A549 (cell line): ENCODE results near the gene WIPF3. TPM values are rescaled to one million over a fixed set of nuclear protein-coding genes. Genes with fewer than 3 reads are reported as not detected.
A peak's percentile ranks its signal among the peaks of the same experiment; 100 is the strongest.

Experiments used
- ATAC-seq, 2 experiments: fragments of 200-7000 bp in 1 of 2; fragments of >200 bp in 1 of 2; cut with Nextera tagmentation in 1 of 2; cut with Tn5 transposase in 1 of 2; 3 replicates each; pipeline versions ENCODE4 v1.8.0 to v1.9.1; 2018 to 2020; ENCODE audit warnings: mild to moderate bottlenecking in 1 of 2, moderate library complexity in 1 of 2
- CTCF ChIA-PET: fragments of 300-600 bp; sonication (Branson Sonifier 250); formaldehyde crosslinking; extraction: SDS; loops from one replicate; lab custom pipeline; 2021; ENCODE audit warnings: antibody characterized with exemption, inconsistent platforms; lab: Yijun Ruan, JAX
- POLR2A ChIA-PET: fragments of 350-600 bp; formaldehyde crosslinking; extraction: SDS; loops from one replicate; lab custom pipeline; 2021; ENCODE audit warnings: antibody characterized with exemption, inconsistent platforms; lab: Yijun Ruan, JAX
- DNase-seq, 2 experiments: peaks; one replicate each; pipeline versions ENCODE4 v3.0.0 to v3.0.0-alpha.2; 2011 to 2016; ENCODE audit warnings: low read depth in 1 of 2, low spot score in 1 of 2
- FAIRE-seq: peaks from 2 replicates; lab custom pipeline; 2011; peaks lifted over from hg19 to GRCh38; lab: Jason Lieb, UNC
- H3K27ac ChIP-seq, 2 experiments: fragments of >200 bp; sonication (Bioruptor Twin); formaldehyde crosslinking; 3 replicates each; pipeline ENCODE4 v1.5.1; 2016 to 2017
- H3K4me1 ChIP-seq: fragments of >200 bp; sonication (Bioruptor Twin); formaldehyde crosslinking; 3 replicates; pipeline ENCODE4 v1.6.1; 2016
- H3K4me2 ChIP-seq: fragments of >200 bp; sonication (Bioruptor Twin); formaldehyde crosslinking; 3 replicates; pipeline ENCODE4 v1.6.1; 2016
- H3K4me3 ChIP-seq: fragments of >200 bp; sonication (Bioruptor Twin); formaldehyde crosslinking; 3 replicates; pipeline ENCODE4 v1.5.1; 2016
- H3K9me3 ChIP-seq: fragments of >200 bp; sonication (Bioruptor Twin); formaldehyde crosslinking; 3 replicates; pipeline ENCODE4 v1.6.1; 2016
- BCL3 ChIP-seq: fragments of >200 bp; sonication (Bioruptor Twin); formaldehyde crosslinking; IDR thresholded peaks from 3 replicates; pipeline ENCODE4 v1.6.1; 2016
- BHLHE40 ChIP-seq: IDR thresholded peaks from 2 replicates; pipeline ENCODE4 v1.6.1; 2012; ENCODE audit warnings: low read depth, low read length, inconsistent platforms
- CBX2 ChIP-seq: fragments of 200-600 bp; sonication (generic); IDR thresholded peaks from 2 replicates; pipeline ENCODE4 v1.6.1; 2016; ENCODE audit warnings: low read depth, mild to moderate bottlenecking, borderline replicate concordance
- CEBPB ChIP-seq, 2 experiments: fragments of >200 bp in 1 of 2; sonication (Bioruptor Twin) in 1 of 2; formaldehyde crosslinking in 1 of 2; IDR thresholded peaks; 2 replicates each; pipeline ENCODE4 v1.6.1; 2012 to 2016
- CHD2 ChIP-seq: fragments of 150-350 bp; IDR thresholded peaks from 2 replicates; pipeline ENCODE4 v1.6.1; 2014; ENCODE audit warnings: low read length; ENCODE audit not compliant: partially characterized antibody
- EP300 ChIP-seq, 2 experiments: fragments of >200 bp; sonication (Bioruptor Twin); formaldehyde crosslinking; IDR thresholded peaks; 2 replicates in 1 of 2; 3 replicates in 1 of 2; pipeline ENCODE4 v1.6.1; 2016 to 2017
- FOXS1 ChIP-seq: fragments of 250-450 bp; sonication (Bioruptor Pico); IDR thresholded peaks from 2 replicates; pipeline ENCODE4 v1.5.0; 2020; ENCODE audit warnings: mild to moderate bottlenecking, moderate library complexity
- HDAC2 ChIP-seq: fragments of 200-600 bp; sonication (generic); IDR thresholded peaks from 2 replicates; pipeline ENCODE4 v1.6.1; 2016
- HOXA7 ChIP-seq: fragments of 250-450 bp; sonication (Bioruptor Pico); IDR thresholded peaks from 2 replicates; pipeline ENCODE4 v1.5.0; 2020; ENCODE audit warnings: mild to moderate bottlenecking, moderate library complexity
- JUN ChIP-seq, 2 experiments: fragments of >200 bp; sonication (Bioruptor Twin); formaldehyde crosslinking; IDR thresholded peaks; 2 replicates in 1 of 2; 3 replicates in 1 of 2; pipeline ENCODE4 v1.6.1; 2016 to 2017
- MAFK ChIP-seq: fragments of 450-650 bp; IDR thresholded peaks from 2 replicates; pipeline ENCODE4 v1.6.1; 2014; ENCODE audit not compliant: partially characterized antibody
- MAX ChIP-seq: IDR thresholded peaks from 2 replicates; pipeline ENCODE4 v1.6.1; 2012
- NPAS2 ChIP-seq: fragments of 250-450 bp; sonication (Bioruptor Pico); IDR thresholded peaks from 2 replicates; pipeline ENCODE4 v1.8.0; 2022; ENCODE audit warnings: mild to moderate bottlenecking, moderate library complexity, borderline replicate concordance
- NR3C1 ChIP-seq: fragments of >200 bp; sonication (Bioruptor Twin); formaldehyde crosslinking; IDR thresholded peaks from 3 replicates; pipeline ENCODE4 v1.6.1; 2017
- PBX3 ChIP-seq: IDR thresholded peaks from 2 replicates; pipeline ENCODE4 v1.6.1; 2012
- PHF8 ChIP-seq: fragments of 200-600 bp; sonication (generic); IDR thresholded peaks from 2 replicates; pipeline ENCODE4 v1.6.1; 2016; ENCODE audit warnings: low read depth, mild to moderate bottlenecking, antibody characterized with exemption, moderate library complexity, borderline replicate concordance
- POLR2A ChIP-seq: IDR thresholded peaks from 2 replicates; pipeline ENCODE4 v1.6.1; 2012; ENCODE audit warnings: mild to moderate bottlenecking, low read length
- RAD21 ChIP-seq, 2 experiments: fragments of >200 bp in 1 of 2; sonication (Bioruptor Twin) in 1 of 2; formaldehyde crosslinking in 1 of 2; IDR thresholded peaks in 1 of 2; conservative IDR thresholded peaks in 1 of 2; 2 replicates in 1 of 2; 3 replicates in 1 of 2; pipeline ENCODE4 v1.6.1; 2012 to 2018; ENCODE audit warnings: inconsistent platforms in 1 of 2
- WGBS: methylation state at CpG from one replicate; pipeline ENCODE4 v1.1.6; 2017; ENCODE audit errors: missing lambda C conversion rate; 5-methylcytosine and 5-hydroxymethylcytosine counted together
- polyA plus RNA-seq, 4 experiments: library from polyadenylated mRNA; depleted of rRNA in 3 of 4; stranded (reverse); fragments of >200 nt; fragmentation: RNase III in 1 of 4; extraction: RNeasy Plus Mini Kit Qiagen cat#74134 plus additional on column Dnase treatment in 1 of 4; gene quantifications; 2 replicates in 3 of 4; 3 replicates in 1 of 4; pipeline ENCODE4 v1.2.3, GENCODE V29; 2011 to 2017

The WIPF3 gene
- polyA plus RNA-seq, 2 of the 4 experiments (the other 2 are of a cell fraction): 0.10 to 0.30 TPM

GRCh38 chr7:29764227-29764626, 42.1 kb upstream of the WIPF3 start:
- no peaks in the 10 kb centered on the region; the same call in 2 of the 3 replicates for H3K9me3 ChIP-seq
- no peak overlapping the region for H3K4me2 ChIP-seq
- no peak overlapping the region for H3K27ac ChIP-seq
- H3K4me1 ChIP-seq: no peaks in the 10 kb centered on the region
- FAIRE-seq (no peak), ATAC-seq (peak in 1 of 2 experiments; percentile 66; a peak in 2 of 6 replicates), DNase-seq (no peak)
- 0 out of 5 replicates have a peak, but pooled peaks of 1 of the 2 experiments have one; percentile 13 for TF ChIP-seq RAD21 (conservative IDR thresholded peaks at IDR 0.05 in 1 of 2, IDR thresholded peaks at IDR 0.05 in 1 of 2)
- TF ChIP-seq PHF8: no peak
- TF ChIP-seq FOXS1 (CRISPR knock-in tag): no peak
- no peak for TF ChIP-seq BHLHE40
- no peak overlapping the region for H3K4me3 ChIP-seq
- POLR2A ChIA-PET: no interaction called here
- WGBS: 2% methylated on average over 2 of the region's 2 CpGs
- CTCF ChIA-PET: no interaction called here

GRCh38 chr7:29765490-29765889, 40.8 kb upstream of the WIPF3 start:
- DNase-seq (no peak), ATAC-seq (no peak), FAIRE-seq (no peak)
- WGBS: 9% methylated on average over 5 of the region's 5 CpGs
- no peaks in the 10 kb centered on the region for H3K4me1 ChIP-seq
- CTCF ChIA-PET: interaction anchor here (1.0 to 1.3 kb wide), 2 partner anchors 12 to 17 kb away, joined by 3 read pairs; no protein-coding TSS in a partner anchor
- no peak overlapping the region for H3K4me2 ChIP-seq
- no peak overlapping the region for H3K27ac ChIP-seq
- TF ChIP-seq PBX3: no peak
- TF ChIP-seq MAX: no peak
- TF ChIP-seq POLR2A: no peak
- TF ChIP-seq BCL3: no peak
- TF ChIP-seq MAFK: no peak
- TF ChIP-seq CEBPB (IDR thresholded peaks at IDR 0.05): no peak
- no peak for TF ChIP-seq RAD21 (conservative IDR thresholded peaks at IDR 0.05 in 1 of 2, IDR thresholded peaks at IDR 0.05 in 1 of 2)
- no peak for TF ChIP-seq NR3C1
- TF ChIP-seq FOXS1 (CRISPR knock-in tag): no peak
- TF ChIP-seq, all 56 proteins: peak for 0
- POLR2A ChIA-PET: no interaction called here
- Histone ChIP-seq H3K4me3 (no peak overlapping the region), H3K9me3 (no peaks in the 10 kb centered on the region; the same call in 2 of the 3 replicates)

- no peak for FAIRE-seq
- Histone ChIP-seq H3K4me2 (no peak overlapping the region), H3K27ac (no peak overlapping the region), H3K9me3 (no peaks in the 10 kb centered on the region; the same call in 2 of the 3 replicates), H3K4me3 (no peak overlapping the region), H3K4me1 (no peaks in the 10 kb centered on the region)
- DNase-seq: no peak
- ChIA-PET POLR2A (no interaction called here), CTCF (interaction anchor here (1.4 kb wide), 1 partner anchor 36 kb away, joined by 3 read pairs; the partner anchor contains the start of gene WIPF3)
- 34% methylated on average over 6 of the region's 6 CpGs for WGBS
- TF ChIP-seq POLR2A (no peak), HDAC2 (no peak), CHD2 (no peak), NPAS2 (CRISPR knock-in tag) (no peak), CBX2 (no peak), CEBPB (IDR thresholded peaks at IDR 0.05) (no peak), HOXA7 (CRISPR knock-in tag) (no peak), EP300 (IDR thresholded peaks at IDR 0.05) (no peak)
- ATAC-seq: no peak
These were observed 35.9 kb upstream of the WIPF3 start for GRCh38 chr7:29770371-29770770.

- no peak for DNase-seq
- Histone ChIP-seq H3K27ac (no peak overlapping the region), H3K4me1 (no peaks in the 10 kb centered on the region), H3K4me2 (no peak overlapping the region), H3K4me3 (no peak overlapping the region), H3K9me3 (no peaks in the 10 kb centered on the region)
- WGBS: 64% methylated on average over 4 of the region's 4 CpGs
- POLR2A ChIA-PET: no interaction called here
- peak; percentile 39 for TF ChIP-seq MAFK
- TF ChIP-seq JUN (IDR thresholded peaks at IDR 0.05): no peak
- CTCF ChIA-PET: interaction anchor here (0.7 kb wide), 1 partner anchor 45 kb away, joined by 4 read pairs; no protein-coding TSS in a partner anchor
- FAIRE-seq: no peak
- ATAC-seq: no peak
These were observed 35.1 kb upstream of the WIPF3 start for GRCh38 chr7:29771081-29771816.
